Measurements from ENCODE around the gene ANKRD11.

- TF ChIP-seq CTCF (optimal IDR thresholded peaks at IDR 0.05 in 1 of 3, IDR thresholded peaks at IDR 0.05 in 1 of 3, conservative IDR thresholded peaks at IDR 0.05 in 1 of 3; ENCODE audit: extremely low read depth in 1 of 3, insufficient read depth in 2 of 3, low read length in 3 of 3), result no peak
- TF ChIP-seq EZH2 (IDR thresholded peaks at IDR 0.05; ENCODE audit: low read length), result no peak
Measured at GRCh38 chr16:89472711-89473075, 17.7 kb downstream of the ANKRD11 start.
